ENCODE results near the gene KCNG4.
"Not testable (repeated sequence)": the region's sequence is repeated elsewhere in the genome, so short reads cannot be mapped to it uniquely, and the experiment has no call there.

Gene KCNG4

DNA sequence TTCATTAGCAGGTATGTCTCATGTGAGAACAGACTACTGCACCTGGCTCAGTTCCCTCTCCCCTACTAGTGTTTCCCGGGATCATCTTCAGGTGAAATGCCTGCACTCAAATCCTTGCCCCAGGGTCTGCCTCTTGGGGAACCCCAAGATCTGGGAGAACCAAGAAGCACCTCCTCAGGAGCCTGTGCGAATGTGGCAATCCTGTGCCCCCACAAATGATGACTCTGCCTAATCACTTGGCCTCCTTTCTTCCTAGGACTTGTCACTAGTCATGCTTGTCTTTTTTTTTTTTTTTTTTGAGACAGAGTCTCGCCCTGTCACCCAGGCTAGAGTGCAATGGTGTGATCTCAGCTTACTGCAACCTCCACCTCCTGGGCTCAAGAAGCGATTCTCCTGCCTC is 27.2 kb downstream of the KCNG4 start:
- no peak overlapping the region for H3K27ac ChIP-seq
- no peak for DNase-seq (ENCODE audit: low read depth, low spot score)

DNA sequence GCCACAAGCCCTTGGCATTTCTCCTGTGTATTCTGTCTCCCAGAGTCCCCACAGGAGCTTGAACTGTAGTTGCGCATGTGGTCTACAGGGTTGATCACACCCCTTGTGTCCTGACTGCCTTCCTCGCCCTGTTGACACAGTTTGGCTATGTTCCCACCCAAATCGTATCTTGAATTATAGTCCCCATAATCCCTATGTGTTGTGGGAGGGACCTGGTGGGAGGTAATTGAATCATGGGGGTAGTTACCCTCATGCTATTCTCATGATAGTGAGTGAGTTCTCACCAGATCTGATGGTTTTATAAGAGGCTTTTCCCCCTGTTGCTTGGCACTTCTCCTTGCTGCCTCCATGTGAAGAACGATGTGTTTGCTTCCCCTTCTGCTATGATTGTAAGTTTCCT is 27.7 kb downstream of the KCNG4 start:
- no peak for DNase-seq (ENCODE audit: low read depth, low spot score)
- no peak overlapping the region for H3K27ac ChIP-seq

DNA sequence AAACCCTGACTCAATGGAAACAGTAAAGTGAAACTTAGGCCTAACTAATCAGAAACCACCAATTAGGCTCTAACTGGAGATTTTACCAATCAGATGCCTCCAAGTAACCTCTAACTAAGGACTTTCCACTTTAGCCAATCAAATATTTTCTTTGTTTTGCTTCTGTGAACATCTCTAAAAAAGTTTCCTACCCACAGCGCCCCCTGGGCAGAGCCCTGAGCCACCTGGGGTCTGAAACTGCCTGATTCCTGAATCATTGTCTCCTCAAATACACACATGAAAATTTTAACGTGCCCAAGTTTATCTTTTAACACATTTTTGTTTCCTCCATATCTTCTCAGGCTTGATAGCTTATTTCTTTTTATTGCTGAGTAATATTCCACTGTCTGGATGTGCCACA is 29.8 kb downstream of the KCNG4 start:
- H3K27ac ChIP-seq = no peak overlapping the region
- DNase-seq (ENCODE audit: low read depth, low spot score) = no peak

DNA sequence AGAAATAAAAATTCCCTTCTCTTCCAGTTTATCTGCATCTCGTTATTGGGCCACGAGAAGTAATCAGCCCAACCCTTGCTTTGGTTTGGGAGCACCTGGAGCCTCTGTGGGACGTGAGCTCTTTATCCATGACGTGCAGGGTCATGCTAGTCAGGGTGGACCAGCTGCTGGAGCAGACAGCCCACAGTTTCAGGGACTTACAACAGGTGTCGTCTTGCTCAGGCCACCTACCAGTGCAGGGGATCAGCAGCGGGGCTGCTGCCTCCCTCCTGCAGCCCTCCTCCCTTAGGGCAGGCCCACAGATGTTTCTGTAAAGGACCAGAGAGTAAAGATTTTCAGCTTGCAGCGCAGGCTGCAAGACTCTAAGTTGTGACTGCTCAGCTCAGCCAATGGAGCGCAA is 31.9 kb downstream of the KCNG4 start:
- H3K27ac ChIP-seq = no peak overlapping the region
- DNase-seq (ENCODE audit: low read depth, low spot score) = no peak

DNA sequence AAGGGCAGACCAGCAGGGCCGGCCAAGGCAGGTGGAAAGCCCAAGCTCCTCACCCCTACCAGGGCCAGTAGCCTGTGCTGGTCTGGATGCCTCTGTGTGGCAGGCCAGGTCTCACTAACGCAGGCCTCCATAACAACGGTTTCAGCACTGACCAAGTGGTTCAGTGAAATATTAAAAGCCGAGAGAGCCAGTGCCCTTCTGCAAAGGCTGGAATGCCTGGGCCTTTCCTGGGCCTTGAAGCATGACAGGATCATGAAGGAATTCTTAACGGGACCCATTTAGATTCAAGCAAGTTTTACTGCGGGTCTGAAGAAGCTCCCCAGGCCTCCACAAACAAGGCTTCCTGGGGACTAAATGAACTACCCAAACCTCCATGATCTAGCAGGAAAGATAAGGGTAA is 32.6 kb downstream of the KCNG4 start:
- no peak for DNase-seq (ENCODE audit: low read depth, low spot score)
- H3K27ac ChIP-seq = no peak overlapping the region

DNA sequence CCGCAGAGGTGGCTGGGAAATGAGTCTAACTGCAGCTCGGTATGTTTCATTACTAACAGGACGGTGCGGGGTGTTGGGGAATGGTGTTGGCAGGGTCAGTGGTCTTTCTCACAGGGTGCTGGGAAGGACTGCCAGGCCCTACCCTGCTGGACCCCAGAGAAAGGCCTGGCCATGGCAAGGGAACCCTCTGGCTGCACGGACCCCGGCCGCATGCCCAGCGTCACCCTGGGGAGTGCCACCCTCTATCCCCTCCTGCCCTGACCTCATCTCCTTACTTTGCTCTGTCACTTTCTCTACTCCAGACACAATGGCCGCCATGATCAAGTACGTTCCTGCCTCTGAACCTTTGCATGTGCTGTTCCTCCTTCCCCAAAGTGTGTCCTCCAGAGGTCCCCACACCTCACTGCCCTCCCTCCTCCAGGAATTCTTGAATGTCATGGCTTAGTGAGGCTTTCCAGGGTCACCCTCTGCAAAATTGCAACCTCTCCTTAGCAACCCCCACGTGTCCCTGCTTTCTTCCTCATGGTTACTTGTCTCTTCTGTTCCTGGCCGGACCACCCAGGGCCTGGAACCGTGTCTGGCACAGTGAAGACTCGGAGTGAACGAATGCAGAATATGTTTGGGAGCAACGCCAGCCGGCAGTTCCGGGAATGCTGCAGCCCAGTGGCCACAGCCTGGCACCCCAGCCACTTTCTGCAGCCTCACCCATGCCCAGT is 33.7 kb downstream of the KCNG4 start:
- H3K27ac ChIP-seq = no peak overlapping the region
- DNase-seq (ENCODE audit: low read depth, low spot score) = no peak

DNA sequence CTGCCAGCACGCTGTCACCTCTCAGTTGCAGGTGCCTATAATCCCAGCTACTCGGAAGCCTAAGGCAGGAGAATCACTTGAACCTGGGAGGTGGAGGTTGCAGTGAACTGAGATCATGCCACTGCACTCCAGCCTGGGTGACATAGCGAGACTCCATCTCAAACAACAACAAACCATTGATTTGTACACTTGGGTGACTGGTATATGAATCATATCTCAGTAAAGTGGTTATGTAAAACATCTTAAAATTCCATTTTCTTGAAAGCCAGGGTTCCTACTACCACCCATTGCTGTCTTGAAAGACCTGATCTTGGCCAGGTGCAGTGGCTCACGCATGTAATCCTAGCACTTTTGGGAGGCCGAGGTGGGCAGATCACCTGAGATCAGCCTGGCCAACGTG is 34.7 kb downstream of the KCNG4 start:
- not testable (repeated sequence) for DNase-seq (ENCODE audit: low read depth, low spot score); H3K27ac ChIP-seq

DNA sequence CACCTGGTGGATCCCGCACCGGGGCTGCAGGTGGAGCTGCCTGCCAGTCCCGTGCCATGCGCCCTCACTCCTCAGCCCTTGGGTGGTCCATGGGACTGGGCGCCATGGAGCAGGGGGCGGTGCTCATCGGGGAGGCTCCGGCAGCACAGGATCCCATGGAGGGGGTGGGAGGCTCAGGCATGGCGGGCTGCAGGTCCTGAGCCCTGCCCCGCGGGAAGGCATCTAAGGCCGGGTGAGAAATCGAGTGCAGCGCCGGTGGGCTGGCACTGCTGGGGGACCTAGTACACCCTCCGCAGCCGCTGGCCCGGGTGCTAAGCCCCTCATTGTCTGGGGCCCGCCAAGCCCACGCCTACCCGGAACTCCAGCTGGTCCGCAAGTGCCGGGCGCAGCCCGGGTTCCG is 35.3 kb downstream of the KCNG4 start:
- not testable (repeated sequence) for H3K27ac ChIP-seq; DNase-seq (ENCODE audit: low read depth, low spot score)

DNA sequence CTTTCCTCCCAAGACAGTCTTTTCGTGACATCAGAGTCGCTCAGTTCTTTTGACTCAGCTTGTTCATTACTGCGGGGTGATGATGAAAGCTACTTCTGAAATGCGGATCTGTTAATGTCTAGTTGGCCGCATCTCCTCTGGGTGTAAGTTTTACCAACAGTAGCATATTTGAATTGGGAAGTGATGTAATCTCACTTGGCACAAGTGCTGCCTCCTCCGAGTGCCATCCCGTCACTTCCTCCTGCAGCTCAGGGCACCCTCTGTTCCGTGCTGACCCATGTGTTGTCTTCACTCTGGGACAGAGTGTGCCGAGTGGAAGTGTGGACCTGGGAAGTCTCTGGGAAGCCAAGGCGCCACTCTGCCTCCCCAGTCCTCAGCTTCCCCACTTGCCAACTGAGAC is 40.0 kb downstream of the KCNG4 start:
- no peak overlapping the region for H3K27ac ChIP-seq
- DNase-seq (ENCODE audit: low read depth, low spot score) = no peak

DNA sequence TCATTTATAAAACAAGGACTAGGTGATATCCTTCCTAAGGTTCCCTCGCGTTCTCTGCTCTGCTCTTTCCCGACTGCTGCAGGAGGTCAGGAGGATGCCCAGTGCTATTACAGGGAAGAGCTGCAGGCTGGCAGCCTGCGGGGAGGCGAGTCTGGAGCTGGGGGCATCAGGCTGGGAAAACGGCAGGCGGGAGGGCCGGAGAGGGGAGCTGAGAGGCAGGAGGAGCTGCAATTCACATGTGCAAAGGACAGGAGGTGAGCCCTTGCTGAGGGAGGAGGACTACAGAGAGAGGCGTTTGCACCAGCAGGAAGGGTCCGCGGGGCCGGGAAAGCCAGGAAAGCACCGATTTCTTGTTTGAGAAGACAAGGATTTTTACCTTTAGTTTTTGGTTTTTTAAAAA is 40.7 kb downstream of the KCNG4 start:
- no peak for DNase-seq (ENCODE audit: low read depth, low spot score)
- H3K27ac ChIP-seq = no peak overlapping the region

DNA sequence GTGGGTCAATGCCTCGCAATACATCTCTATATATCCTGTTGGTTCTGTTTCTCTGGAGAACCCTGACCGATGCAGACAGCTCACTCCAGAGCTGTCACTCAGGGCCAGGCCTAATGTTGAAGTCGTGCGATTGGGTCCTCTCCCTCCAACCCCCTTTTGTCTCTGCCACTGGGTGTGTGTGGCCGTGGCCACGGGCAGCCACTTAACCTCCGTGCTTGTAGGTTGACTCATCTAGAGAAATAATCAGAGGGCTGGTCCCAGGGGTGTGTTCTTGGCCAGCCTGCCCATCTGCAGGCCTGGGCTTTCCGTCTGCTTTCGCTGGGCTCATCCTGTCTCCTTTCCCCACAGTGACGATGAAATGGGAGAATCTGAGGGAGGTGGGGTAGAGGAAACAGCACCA is 41.4 kb downstream of the KCNG4 start:
- H3K27ac ChIP-seq = no peak overlapping the region
- DNase-seq (ENCODE audit: low read depth, low spot score) = no peak

DNA sequence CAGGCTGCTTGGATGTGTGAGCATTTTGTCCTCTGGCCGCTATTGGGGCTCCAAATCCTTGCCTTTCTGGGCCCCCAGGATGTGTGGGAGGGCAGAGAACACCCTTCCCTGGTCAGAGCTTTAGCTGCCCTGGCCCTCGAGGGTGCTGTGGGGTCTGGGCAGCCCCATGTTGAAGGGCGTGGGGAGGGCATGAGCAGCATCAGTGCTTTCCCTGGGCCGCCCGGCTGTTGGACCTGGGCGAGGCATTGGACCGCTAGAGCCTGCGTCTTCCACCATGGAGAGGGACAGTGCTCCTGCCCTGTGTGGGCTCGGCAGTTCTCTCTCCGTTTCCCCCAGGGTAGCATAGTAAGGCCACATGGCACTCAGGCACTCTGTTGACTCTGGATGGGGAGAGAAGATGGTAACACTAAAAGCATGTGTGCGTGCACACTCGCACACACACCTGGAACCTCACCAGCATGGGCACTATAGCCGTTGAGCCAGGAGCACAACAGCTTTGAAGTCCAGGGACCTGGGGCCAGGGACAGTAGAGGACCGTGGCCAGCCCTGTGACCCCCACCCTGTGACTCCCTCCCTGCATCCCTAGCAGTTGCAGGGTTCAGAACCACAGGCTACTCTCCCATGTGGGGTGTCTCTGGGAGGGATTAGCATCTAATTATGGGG is 42.2 kb downstream of the KCNG4 start:
- no peak for DNase-seq (ENCODE audit: low read depth, low spot score)
- H3K27ac ChIP-seq = no peak overlapping the region

DNA sequence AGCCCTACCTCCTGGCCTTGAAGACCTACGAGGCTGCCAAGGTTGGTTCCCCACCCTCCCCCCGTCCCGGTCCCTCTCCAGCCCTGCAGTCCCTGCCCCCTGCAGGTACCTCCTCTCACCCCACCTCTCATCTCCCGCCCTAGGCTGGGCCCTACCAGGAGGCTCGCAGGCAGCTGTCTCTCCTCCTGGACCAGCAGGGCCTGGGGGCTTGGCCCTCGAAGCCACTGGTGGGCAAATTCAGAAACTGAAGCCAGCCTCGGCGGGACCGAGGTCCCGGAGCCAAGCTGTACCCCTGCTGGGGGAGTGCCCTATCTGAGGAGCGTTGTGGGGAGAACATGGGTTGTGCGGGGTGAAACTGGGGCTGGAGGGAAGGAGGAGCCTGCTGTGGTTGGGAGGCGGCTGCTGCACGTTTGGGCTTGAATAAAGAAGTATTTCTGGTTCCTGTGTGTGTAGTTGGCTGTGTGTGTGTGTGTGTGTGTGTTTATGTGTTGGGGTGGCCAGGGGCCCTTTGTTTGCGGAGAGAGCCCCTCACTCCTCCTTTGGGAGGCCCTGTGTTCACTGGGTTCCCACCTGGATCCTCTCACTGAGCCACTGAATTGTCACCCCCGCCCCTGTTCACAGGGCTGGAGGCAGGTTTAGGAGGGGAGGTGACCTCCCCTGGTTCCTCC is 43.0 kb downstream of the KCNG4 start:
- H3K27ac ChIP-seq = no peak overlapping the region

DNA sequence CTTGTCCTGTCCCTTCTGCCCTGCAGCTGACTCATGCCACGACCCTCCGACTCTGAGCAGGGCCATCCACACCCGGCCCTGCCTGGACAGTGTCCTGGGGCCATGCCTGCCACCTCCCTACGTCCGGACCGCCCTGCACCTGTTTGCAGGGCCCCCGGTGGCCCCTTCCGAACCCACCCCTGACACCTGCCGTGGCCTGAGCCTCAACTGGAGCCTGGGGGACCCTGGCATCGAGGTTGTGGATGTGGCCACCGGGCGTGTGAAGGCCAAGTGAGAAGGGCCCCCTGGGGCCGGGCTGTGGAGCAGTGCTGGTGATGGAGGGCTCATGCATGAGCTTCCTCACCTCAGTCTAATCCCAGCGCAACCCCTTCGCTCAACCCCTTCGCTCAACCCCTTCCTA is 43.7 kb downstream of the KCNG4 start:
- no peak for DNase-seq (ENCODE audit: low read depth, low spot score)
- H3K27ac ChIP-seq = no peak overlapping the region

More for the DNA sequence above, 43.0 kb downstream of the KCNG4 start:
- DNase-seq (ENCODE audit: low read depth, low spot score) = peak; percentile 70

DNA sequence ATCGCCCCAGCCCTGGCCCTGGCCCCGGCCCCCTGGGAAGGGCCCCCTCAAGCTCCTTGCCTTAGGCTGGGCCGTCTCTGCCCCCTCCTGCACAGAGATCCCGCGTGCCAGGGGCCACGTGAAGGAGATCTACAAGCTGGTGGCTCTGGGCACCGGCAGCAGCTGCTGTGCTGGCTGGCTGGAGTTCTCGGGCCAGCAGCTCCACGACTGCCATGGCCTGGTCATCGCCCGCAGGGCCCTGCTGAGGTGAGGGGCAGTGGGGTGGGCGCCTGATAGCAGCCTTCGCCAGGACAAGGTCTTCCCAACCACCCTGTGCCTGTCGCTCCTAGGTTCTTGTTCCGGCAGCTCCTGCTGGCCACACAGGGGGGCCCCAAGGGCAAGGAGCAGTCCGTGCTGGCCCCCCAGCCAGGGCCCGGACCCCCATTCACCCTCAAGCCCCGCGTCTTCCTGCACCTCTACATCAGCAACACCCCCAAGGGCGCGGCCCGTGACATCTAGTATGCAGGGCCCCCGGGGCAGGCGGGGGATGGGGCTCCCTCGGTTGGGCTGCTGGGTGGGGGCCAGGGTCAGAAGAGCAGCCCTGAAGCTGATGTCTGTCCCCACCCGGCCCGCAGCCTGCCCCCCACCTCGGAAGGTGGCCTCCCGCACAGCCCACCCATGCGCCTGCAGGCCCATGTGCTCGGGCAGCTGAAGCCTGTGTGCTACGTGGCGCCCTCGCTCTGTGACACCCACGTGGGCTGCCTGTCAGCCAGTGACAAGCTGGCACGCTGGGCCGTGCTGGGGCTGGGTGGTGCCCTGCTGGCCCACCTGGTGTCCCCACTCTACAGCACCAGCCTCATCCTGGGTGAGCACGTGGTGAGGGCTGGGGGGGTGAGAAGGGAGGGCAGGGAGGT is 44.4 kb downstream of the KCNG4 start:
- DNase-seq (ENCODE audit: low read depth, low spot score) = no peak
- no peak overlapping the region for H3K27ac ChIP-seq

DNA sequence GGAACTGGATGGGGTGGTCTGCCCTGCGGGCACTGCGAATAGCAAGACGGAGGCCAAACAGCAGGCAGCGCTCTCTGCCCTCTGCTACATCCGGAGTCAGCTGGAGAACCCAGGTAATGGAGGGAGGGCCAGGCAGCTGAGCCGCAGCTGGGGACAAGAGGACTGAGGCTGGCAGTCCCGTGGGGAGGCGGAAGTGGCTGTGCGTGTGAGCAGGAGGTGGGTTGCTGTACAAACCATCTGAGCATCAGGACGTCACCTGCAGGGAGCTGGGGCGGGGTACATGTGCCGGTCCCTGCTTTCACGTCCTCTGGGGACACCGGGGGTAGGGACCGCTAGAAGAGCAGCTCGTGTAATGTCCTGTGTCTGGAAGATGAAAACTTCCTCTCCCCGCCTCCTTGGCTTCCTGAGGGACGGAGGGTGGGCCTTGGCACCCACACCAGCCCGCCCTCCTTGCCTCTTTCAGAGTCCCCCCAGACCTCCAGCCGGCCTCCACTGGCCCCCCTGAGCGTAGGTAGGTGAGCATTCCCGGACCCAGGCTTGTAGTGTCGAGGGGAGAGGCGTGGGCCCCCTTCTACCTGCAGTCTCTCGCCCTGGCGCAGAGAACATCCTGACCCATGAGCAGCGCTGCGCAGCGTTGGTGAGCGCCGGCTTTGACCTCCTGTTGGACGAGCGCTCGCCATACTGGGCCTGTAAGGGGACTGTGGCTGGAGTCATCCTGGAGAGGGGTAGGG is 45.2 kb downstream of the KCNG4 start:
- H3K27ac ChIP-seq = no peak overlapping the region
- no peak for DNase-seq (ENCODE audit: low read depth, low spot score)

DNA sequence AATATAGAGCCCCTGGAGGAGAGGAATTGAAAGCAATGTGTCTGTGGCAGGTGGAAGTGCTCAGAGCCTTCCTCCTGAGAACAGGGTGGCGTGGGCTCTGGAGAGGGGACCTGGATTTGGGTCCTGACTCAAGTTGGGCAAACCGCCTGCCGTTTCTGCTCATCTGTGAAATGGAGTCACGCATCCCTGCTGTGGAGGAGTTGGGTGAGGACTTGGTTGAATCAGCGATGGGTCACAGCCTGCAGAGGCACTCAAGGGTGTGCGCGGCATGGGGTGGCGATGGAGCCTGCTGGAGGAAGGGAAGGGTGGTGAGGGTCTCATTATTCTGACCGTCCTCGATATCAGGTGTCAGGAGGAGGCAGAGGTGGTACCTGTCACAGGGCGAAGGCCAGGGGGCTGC is 45.8 kb downstream of the KCNG4 start:
- DNase-seq (ENCODE audit: low read depth, low spot score) = no peak
- H3K27ac ChIP-seq = no peak overlapping the region

DNA sequence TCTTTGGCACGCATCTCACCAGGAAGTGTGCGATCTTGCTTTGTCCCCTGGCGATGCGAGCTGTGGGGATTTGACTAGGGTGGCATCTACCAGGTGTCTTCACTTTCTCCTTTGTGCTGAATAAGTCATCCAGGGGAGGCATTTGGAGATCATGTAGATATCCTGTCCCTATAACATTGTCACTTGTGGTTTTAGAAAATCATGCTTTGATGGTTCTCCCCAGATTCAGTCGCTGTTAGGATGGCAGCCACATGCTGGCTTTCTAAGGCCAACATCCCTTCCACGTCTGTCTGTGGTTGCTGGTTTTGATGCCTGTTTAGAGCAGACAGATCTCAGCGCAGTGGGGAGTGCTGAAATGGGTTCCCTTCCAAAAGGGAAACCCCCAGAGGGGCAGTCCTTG is 46.3 kb downstream of the KCNG4 start:
- DNase-seq (ENCODE audit: low read depth, low spot score) = no peak

DNA sequence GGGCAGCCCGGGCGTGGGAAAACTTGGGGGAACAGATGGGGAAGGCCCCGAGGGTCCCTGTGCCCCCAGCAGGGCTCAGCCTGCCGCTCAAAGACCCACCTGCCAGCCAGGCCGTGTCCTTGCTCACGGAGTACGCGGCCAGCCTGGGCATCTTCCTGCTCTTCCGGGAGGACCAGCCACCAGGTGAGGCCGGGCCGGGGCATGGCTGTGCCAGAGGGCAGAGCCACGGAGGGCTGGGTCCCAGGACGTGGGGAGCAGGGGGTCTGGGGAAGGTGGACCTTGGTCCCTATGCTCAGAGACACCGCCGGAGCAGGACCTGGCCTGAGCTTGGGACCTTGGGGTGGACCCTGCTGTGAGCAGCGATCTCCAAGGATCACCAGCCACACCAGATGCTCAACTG is 48.3 kb downstream of the KCNG4 start:
- no peak overlapping the region for H3K27ac ChIP-seq
- no peak for DNase-seq (ENCODE audit: low read depth, low spot score)

More for the DNA sequence above, 46.3 kb downstream of the KCNG4 start:
- no peak overlapping the region for H3K27ac ChIP-seq
